Measurements from ENCODE around the gene ATP6V0E2.
"Not testable (repeated sequence)": the region's sequence is repeated elsewhere in the genome, so short reads cannot be mapped to it uniquely, and the experiment has no call there.

ATP6V0E2 gene

GRCh38 chr7:149885191-149886017 is 11.6 kb downstream of the ATP6V0E2 start:
- TF ChIP-seq, protein P1, sequence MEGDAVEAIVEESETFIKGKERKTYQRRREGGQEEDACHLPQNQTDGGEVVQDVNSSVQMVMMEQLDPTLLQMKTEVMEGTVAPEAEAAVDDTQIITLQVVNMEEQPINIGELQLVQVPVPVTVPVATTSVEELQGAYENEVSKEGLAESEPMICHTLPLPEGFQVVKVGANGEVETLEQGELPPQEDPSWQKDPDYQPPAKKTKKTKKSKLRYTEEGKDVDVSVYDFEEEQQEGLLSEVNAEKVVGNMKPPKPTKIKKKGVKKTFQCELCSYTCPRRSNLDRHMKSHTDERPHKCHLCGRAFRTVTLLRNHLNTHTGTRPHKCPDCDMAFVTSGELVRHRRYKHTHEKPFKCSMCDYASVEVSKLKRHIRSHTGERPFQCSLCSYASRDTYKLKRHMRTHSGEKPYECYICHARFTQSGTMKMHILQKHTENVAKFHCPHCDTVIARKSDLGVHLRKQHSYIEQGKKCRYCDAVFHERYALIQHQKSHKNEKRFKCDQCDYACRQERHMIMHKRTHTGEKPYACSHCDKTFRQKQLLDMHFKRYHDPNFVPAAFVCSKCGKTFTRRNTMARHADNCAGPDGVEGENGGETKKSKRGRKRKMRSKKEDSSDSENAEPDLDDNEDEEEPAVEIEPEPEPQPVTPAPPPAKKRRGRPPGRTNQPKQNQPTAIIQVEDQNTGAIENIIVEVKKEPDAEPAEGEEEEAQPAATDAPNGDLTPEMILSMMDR (IDR thresholded peaks at IDR 0.05) = no peak
- H3K27ac ChIP-seq = no peak overlapping the region
- H3K9me3 ChIP-seq = no peaks in the 10 kb centered on the region
- H3K36me3 ChIP-seq = no peaks in the 10 kb centered on the region
- H3K27me3 ChIP-seq = no peaks in the 10 kb centered on the region
- no peaks in the 10 kb centered on the region for H3K4me1 ChIP-seq (ENCODE audit: control insufficient read depth in 1 of 2, insufficient read depth in 1 of 2, low read depth in 1 of 2, low read length in 1 of 2)
- no peak overlapping the region for H3K4me3 ChIP-seq (ENCODE audit: low read depth in 1 of 2, low read length in 1 of 2)

DNA sequence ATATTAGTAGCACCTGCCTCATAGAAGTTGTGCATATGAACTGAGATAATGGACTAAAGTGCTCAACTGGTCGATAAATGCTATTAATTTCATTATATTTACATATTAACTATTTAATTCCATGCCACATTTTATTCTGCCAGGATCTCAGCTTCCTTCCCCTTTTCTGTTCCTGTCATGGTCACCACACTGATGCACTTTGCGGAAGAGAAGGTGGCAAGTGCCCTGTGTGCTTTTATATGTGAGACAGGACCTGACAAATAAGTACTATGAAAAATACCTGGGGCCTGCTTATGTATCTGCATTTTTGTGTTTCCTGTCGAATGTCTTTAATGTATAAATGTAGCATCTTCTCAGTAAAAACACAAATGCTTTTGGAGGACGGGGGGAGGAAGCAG is 12.2 kb downstream of the ATP6V0E2 start:
- TF ChIP-seq, protein P1 (IDR thresholded peaks at IDR 0.05) = no peak
- Histone ChIP-seq H3K36me3 (no peaks in the 10 kb centered on the region), H3K4me1 (ENCODE audit: control insufficient read depth in 1 of 2, insufficient read depth in 1 of 2, low read depth in 1 of 2, low read length in 1 of 2) (no peaks in the 10 kb centered on the region), H3K27ac (no peak overlapping the region), H3K27me3 (no peaks in the 10 kb centered on the region), H3K9me3 (no peaks in the 10 kb centered on the region), H3K4me3 (ENCODE audit: low read depth in 1 of 2, low read length in 1 of 2) (no peak overlapping the region)

DNA sequence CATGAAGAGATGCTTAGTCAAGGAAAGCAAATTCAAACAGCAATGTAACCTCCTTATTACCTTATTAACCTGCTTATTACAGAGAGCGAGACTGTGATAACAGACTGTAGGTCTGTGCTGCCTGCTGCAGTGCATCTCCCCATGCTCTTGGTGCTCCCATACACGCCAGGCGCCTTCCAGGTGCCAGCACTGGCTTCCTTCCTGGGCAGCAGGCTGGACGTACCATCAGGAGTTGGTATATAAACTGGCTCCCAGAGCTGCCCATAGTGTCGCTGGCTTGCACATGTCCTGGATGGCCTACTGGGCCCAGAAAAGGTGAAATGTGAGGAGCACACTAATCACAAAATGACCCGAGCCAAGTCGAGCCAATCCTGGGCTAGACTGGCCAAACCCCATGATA is 13.5 kb downstream of the ATP6V0E2 start:
- Histone ChIP-seq H3K27ac (no peak overlapping the region), H3K9me3 (no peaks in the 10 kb centered on the region), H3K36me3 (no peaks in the 10 kb centered on the region), H3K27me3 (no peaks in the 10 kb centered on the region), H3K4me3 (ENCODE audit: low read depth in 1 of 2, low read length in 1 of 2) (no peak overlapping the region), H3K4me1 (ENCODE audit: control insufficient read depth in 1 of 2, insufficient read depth in 1 of 2, low read depth in 1 of 2, low read length in 1 of 2) (no peaks in the 10 kb centered on the region)
- TF ChIP-seq, protein P1 (IDR thresholded peaks at IDR 0.05) = no peak

- not testable (repeated sequence) for H3K4me3 ChIP-seq (ENCODE audit: low read depth in 1 of 2, low read length in 1 of 2); H3K27ac ChIP-seq; H3K27me3 ChIP-seq; H3K4me1 ChIP-seq (ENCODE audit: control insufficient read depth in 1 of 2, insufficient read depth in 1 of 2, low read depth in 1 of 2, low read length in 1 of 2); H3K9me3 ChIP-seq; H3K36me3 ChIP-seq
These were observed 16.9 kb downstream of the ATP6V0E2 start for GRCh38 chr7:149890715-149891114.

GRCh38 chr7:149894957-149895356 is 21.2 kb downstream of the ATP6V0E2 start:
- H3K4me3 ChIP-seq (ENCODE audit: low read depth in 1 of 2, low read length in 1 of 2); H3K36me3 ChIP-seq; H3K9me3 ChIP-seq; H3K27me3 ChIP-seq; H3K4me1 ChIP-seq (ENCODE audit: control insufficient read depth in 1 of 2, insufficient read depth in 1 of 2, low read depth in 1 of 2, low read length in 1 of 2); H3K27ac ChIP-seq: not testable (repeated sequence)

- H3K27me3 ChIP-seq; H3K4me3 ChIP-seq (ENCODE audit: low read depth in 1 of 2, low read length in 1 of 2); H3K4me1 ChIP-seq (ENCODE audit: control insufficient read depth in 1 of 2, insufficient read depth in 1 of 2, low read depth in 1 of 2, low read length in 1 of 2); H3K36me3 ChIP-seq; H3K27ac ChIP-seq; H3K9me3 ChIP-seq: not testable (repeated sequence)
These were observed 34.1 kb downstream of the ATP6V0E2 start for GRCh38 chr7:149907776-149908376.

DNA sequence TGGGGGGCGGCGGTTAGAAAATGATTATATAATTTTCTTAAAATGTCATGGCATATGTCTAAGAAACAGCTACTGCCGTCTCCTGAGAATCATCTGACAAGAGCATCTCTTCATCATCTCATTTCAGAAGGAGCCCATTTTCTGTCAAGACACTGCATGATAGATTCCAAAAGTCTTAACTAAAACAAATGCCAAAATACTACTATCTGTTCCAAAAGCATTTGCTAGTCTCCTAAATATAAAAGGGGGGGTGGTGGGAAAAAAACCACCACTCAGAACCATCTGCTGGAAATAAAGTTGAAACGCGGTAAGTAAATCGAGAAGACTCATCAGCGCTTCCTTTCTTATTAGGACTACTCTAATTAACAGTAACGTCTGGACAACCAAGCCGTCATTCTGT is 36.5 kb downstream of the ATP6V0E2 start:
- H3K9me3 ChIP-seq; H3K4me1 ChIP-seq (ENCODE audit: control insufficient read depth in 1 of 2, insufficient read depth in 1 of 2, low read depth in 1 of 2, low read length in 1 of 2); H3K27me3 ChIP-seq; H3K4me3 ChIP-seq (ENCODE audit: low read depth in 1 of 2, low read length in 1 of 2); H3K27ac ChIP-seq; H3K36me3 ChIP-seq: not testable (repeated sequence)

DNA sequence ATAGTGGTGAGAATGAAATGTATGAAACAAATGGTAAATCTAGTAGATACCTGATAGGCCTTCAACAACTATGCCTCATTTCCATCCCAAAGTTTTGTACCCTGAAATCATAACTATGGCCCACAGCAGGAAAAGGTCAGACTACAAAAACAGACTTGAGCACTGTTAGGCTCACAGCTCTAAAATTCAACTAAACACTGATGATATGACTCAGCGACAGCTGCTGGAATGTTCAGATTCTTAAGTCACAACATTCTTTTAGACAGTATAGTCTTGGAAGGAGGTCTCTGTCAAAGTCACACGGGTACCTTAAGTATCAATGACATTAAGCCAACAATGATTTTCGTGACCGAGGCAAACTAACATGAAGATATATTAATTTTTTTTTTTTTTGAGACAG is 38.4 kb downstream of the ATP6V0E2 start:
- H3K9me3 ChIP-seq; H3K36me3 ChIP-seq; H3K27me3 ChIP-seq; H3K4me3 ChIP-seq (ENCODE audit: low read depth in 1 of 2, low read length in 1 of 2); H3K27ac ChIP-seq; H3K4me1 ChIP-seq (ENCODE audit: control insufficient read depth in 1 of 2, insufficient read depth in 1 of 2, low read depth in 1 of 2, low read length in 1 of 2): not testable (repeated sequence)

DNA sequence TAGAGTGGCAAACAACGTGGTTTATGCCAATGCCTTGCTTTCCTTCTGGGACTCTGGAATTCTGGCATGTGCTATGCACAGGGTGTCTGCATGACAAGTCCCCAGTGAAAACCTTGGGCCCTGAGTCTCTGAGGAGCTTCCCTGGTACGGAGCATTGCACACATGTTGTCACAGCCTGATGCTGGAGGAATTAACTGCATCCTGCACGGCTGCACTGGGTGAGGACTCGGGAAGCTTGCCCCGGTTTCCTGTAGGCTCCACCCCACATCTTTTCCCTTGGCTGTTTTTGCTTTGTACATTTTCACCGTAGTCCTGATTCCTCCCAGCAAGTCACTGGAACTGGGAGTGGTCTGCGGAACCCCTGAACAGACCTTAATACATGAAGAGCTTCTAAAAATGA is 52.6 kb downstream of the ATP6V0E2 start:
- not testable (repeated sequence) for H3K36me3 ChIP-seq; H3K27ac ChIP-seq; H3K4me3 ChIP-seq (ENCODE audit: low read depth in 1 of 2, low read length in 1 of 2); H3K4me1 ChIP-seq (ENCODE audit: control insufficient read depth in 1 of 2, insufficient read depth in 1 of 2, low read depth in 1 of 2, low read length in 1 of 2); H3K9me3 ChIP-seq; H3K27me3 ChIP-seq
